GM10266 (cell line): ENCODE data around the gene OR2Y1.
"Not testable (repeated sequence)": the region's sequence is repeated elsewhere in the genome, so short reads cannot be mapped to it uniquely, and the experiment has no call there.

Experiments used
- DNase-seq: peaks from one replicate; pipeline ENCODE4 v3.0.0; 2012; ENCODE audit errors: extremely low spot score
- TF ChIP-seq, protein P1 (sequence below): IDR thresholded peaks from 2 replicates; pipeline ENCODE4 v1.5.1; 2012; ENCODE audit warnings: mild to moderate bottlenecking, low read depth; ENCODE audit not compliant: control insufficient read depth, insufficient read depth; ENCODE audit errors: missing control alignments

Gene OR2Y1

GRCh38 chr5:180704362-180704761 is 35.5 kb downstream of the OR2Y1 start:
- no peak for DNase-seq
- TF ChIP-seq, protein P1, sequence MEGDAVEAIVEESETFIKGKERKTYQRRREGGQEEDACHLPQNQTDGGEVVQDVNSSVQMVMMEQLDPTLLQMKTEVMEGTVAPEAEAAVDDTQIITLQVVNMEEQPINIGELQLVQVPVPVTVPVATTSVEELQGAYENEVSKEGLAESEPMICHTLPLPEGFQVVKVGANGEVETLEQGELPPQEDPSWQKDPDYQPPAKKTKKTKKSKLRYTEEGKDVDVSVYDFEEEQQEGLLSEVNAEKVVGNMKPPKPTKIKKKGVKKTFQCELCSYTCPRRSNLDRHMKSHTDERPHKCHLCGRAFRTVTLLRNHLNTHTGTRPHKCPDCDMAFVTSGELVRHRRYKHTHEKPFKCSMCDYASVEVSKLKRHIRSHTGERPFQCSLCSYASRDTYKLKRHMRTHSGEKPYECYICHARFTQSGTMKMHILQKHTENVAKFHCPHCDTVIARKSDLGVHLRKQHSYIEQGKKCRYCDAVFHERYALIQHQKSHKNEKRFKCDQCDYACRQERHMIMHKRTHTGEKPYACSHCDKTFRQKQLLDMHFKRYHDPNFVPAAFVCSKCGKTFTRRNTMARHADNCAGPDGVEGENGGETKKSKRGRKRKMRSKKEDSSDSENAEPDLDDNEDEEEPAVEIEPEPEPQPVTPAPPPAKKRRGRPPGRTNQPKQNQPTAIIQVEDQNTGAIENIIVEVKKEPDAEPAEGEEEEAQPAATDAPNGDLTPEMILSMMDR = no peak

DNA sequence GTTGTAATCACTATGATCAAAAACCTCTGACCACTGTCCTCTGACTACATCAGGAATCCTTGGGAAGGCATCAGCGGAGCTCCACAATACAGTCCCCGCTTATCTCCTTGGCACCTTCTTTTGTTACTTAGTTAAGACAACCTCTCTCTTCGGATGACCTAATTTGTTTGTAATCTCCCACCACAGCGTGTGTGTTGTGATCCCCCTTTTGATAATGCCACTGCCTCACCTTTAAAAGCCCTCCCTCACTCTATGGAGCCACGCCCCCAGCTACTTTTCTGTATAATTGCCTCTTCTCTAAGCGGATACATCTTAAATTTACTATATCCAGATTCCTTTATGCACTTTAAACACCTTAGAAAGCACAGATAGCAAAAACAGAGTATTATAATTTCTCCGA is 35.9 kb downstream of the OR2Y1 start:
- no peak for DNase-seq
- TF ChIP-seq, protein P1 = no peak

GRCh38 chr5:180703371-180703770 is 36.5 kb downstream of the OR2Y1 start:
- not testable (repeated sequence) for DNase-seq

DNA sequence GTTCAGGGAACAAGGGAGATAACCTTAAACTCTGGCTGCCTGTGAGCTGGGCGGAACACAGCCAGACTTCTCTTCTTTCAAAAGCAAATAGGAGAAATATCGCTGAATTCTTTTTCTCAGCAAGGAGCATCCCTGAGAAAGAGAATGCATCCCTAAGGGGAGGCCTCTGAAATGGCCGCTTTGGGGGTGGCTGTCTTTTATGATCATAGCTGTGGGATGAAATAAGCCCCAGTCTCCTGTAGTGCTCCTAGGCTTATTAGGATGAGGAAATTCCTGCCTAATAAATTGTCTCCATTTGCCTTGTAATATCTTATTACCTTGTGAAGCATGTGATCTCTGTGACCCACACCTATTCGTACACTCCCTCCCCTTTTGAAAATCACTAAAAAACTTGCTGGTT is 39.4 kb downstream of the OR2Y1 start:
- not testable (repeated sequence) for DNase-seq

GRCh38 chr5:180699042-180699441 is 40.8 kb downstream of the OR2Y1 start:
- DNase-seq = no peak
- TF ChIP-seq, protein P1 = no peak

DNA sequence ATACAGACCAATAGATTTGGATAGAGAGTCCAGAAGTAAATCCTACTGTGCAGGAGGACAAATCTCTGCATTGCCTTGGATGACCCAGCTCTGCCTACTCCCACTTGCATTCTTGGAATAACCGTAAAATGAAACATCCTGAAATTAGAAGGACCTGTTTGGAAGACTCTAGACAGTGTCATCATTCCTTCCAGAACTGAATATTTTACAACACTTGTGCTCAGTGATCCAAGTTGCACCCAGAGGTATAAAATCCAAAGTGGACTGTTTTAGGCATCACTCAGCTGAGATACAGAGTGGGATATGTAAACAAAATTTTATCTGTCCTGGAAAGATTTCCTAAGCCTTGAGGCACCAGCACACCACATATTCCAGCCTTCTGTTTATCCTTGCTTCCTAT is 43.7 kb downstream of the OR2Y1 start:
- TF ChIP-seq, protein P1 = no peak

DNA sequence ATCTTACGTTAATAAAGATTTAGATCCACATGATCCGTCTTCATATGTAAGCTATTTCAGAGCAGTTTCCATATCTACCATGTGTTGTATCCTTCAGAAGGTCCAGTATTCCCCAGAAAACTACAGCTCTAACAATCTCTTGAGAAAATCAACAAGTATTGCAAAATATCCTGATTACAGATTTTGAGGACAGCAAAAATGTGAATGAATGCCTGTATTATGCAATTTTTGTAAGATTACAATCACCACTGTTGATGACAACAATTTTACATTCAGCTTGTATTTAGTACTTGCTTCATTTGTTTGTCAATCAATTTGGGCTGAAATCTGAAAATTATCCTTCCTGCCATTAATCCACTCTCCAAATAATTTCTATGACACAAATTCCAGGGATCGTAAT is 47.4 kb downstream of the OR2Y1 start:
- TF ChIP-seq, protein P1 = no peak
- no peak for DNase-seq

More for the DNA sequence above, 43.7 kb downstream of the OR2Y1 start:
- no peak for DNase-seq

GRCh38 chr5:180691046-180691445 is 48.8 kb downstream of the OR2Y1 start:
- TF ChIP-seq, protein P1 = no peak

More at GRCh38 chr5:180691046-180691445, 48.8 kb downstream of the OR2Y1 start:
- no peak for DNase-seq
